Measurements from ENCODE around the gene MIOX.
"Not testable (repeated sequence)": the region's sequence is repeated elsewhere in the genome, so short reads cannot be mapped to it uniquely, and the experiment has no call there.

The MIOX gene

GRCh38 chr22:50528682-50529415 is 42.2 kb downstream of the MIOX start:
- DNase-seq (ENCODE audit: low read depth, low spot score): no peak

- DNase-seq (ENCODE audit: low read depth, low spot score): no peak
Measured at GRCh38 chr22:50529416-50529896, 42.8 kb downstream of the MIOX start.

- no peak for DNase-seq (ENCODE audit: low read depth, low spot score)
Measured at GRCh38 chr22:50529897-50530579, 43.4 kb downstream of the MIOX start, which contains the start of gene TYMP. Gene TYMP, minus strand, starts transcription at chr22:50530012. Its CDS starts 303 bp downstream, at chr22:50529709.

- DNase-seq (ENCODE audit: low read depth, low spot score): no peak
Measured at GRCh38 chr22:50530580-50530876, 43.9 kb downstream of the MIOX start.

- DNase-seq (ENCODE audit: low read depth, low spot score): no peak
Measured at GRCh38 chr22:50530877-50531545, 44.4 kb downstream of the MIOX start.

GRCh38 chr22:50531546-50531961 is 44.9 kb downstream of the MIOX start:
- DNase-seq (ENCODE audit: low read depth, low spot score): no peak

GRCh38 chr22:50531962-50532674 is 45.5 kb downstream of the MIOX start:
- no peak for DNase-seq (ENCODE audit: low read depth, low spot score)

GRCh38 chr22:50532824-50533796 is 46.5 kb downstream of the MIOX start:
- no peak for DNase-seq (ENCODE audit: low read depth, low spot score)

- not testable (repeated sequence) for DNase-seq (ENCODE audit: low read depth, low spot score)
Measured at GRCh38 chr22:50533856-50534711, 47.4 kb downstream of the MIOX start.

- no peak for DNase-seq (ENCODE audit: low read depth, low spot score)
Measured at GRCh38 chr22:50535113-50535512, 48.5 kb downstream of the MIOX start.

GRCh38 chr22:50536226-50536625 is 49.6 kb downstream of the MIOX start:
- no peak for DNase-seq (ENCODE audit: low read depth, low spot score)

- no peak for DNase-seq (ENCODE audit: low read depth, low spot score)
Measured at GRCh38 chr22:50537765-50538164, 51.1 kb downstream of the MIOX start.

Data from smooth muscle cell of the brain vasculature (primary cell).